WTC11 (cell line): Measurements from ENCODE around the gene STK16. TPM values are rescaled to one million over a fixed set of nuclear protein-coding genes. Genes with fewer than 3 reads are reported as not detected.

ENCODE experiments used
- ATAC-seq: fragments of 200-7000 bp; cut with Tn5 transposase; 2 replicates; pipeline ENCODE4 v1.10.0; 2021; ENCODE audit warnings: mild to moderate bottlenecking, moderate library complexity
- CTCF ChIA-PET: fragments of 300-600 bp; sonication (Branson Sonifier 250); formaldehyde crosslinking; loops from one replicate; lab custom pipeline; 2021; ENCODE audit warnings: antibody characterized with exemption; lab: Charles Lee
- POLR2A ChIA-PET: fragments of 350-600 bp; sonication (Branson Sonifier 250); formaldehyde crosslinking; loops from one replicate; lab custom pipeline; 2021; ENCODE audit warnings: antibody characterized with exemption; lab: Charles Lee
- DNase-seq: peaks from one replicate; pipeline ENCODE4 v3.0.0; 2021; ENCODE audit warnings: low spot score
- H3K27ac Mint-ChIP-seq: 2 replicates; pipeline ENCODE4 v1.8.0; 2021; ENCODE audit warnings: mixed read lengths
- H3K27me3 Mint-ChIP-seq: 2 replicates; pipeline ENCODE4 v1.8.0; 2021; ENCODE audit warnings: low read depth, mild to moderate bottlenecking, moderate library complexity, mixed read lengths
- H3K36me3 Mint-ChIP-seq: 2 replicates; pipeline ENCODE4 v1.8.0; 2021; ENCODE audit warnings: mixed read lengths
- H3K4me1 Mint-ChIP-seq: 2 replicates; pipeline ENCODE4 v1.8.0; 2022; ENCODE audit warnings: mixed read lengths
- H3K4me3 Mint-ChIP-seq: 2 replicates; pipeline ENCODE4 v1.8.0; 2021; ENCODE audit warnings: mild to moderate bottlenecking, moderate library complexity, mixed read lengths
- H3K9me3 Mint-ChIP-seq: 2 replicates; pipeline ENCODE4 v1.8.0; 2021; ENCODE audit warnings: mixed read lengths
- CREM ChIP-seq: sonication (generic); formaldehyde crosslinking; IDR thresholded peaks from 2 replicates; pipeline ENCODE4 v1.8.1; 2022; ENCODE audit warnings: mild to moderate bottlenecking, missing genetic modification reagents, moderate library complexity
- EMX1 ChIP-seq: fragments of 250-450 bp; sonication (Bioruptor Pico); IDR thresholded peaks from 2 replicates; pipeline ENCODE4 v1.8.0; 2021; ENCODE audit warnings: mild to moderate bottlenecking
- RORB ChIP-seq: fragments of 250-450 bp; sonication (Bioruptor Pico); IDR thresholded peaks from 2 replicates; pipeline ENCODE4 v1.9.0; 2021; ENCODE audit warnings: mild to moderate bottlenecking
- TP53 ChIP-seq: sonication (generic); formaldehyde crosslinking; IDR thresholded peaks from 2 replicates; pipeline ENCODE4 v1.8.1; 2023; ENCODE audit warnings: mild to moderate bottlenecking, missing genetic modification reagents
- ZBTB21 ChIP-seq: sonication (generic); formaldehyde crosslinking; IDR thresholded peaks from 2 replicates; pipeline ENCODE4 v1.8.1; 2023; ENCODE audit warnings: mild to moderate bottlenecking, missing genetic modification reagents, borderline replicate concordance
- ZNF232 ChIP-seq: sonication (generic); formaldehyde crosslinking; IDR thresholded peaks from 2 replicates; pipeline ENCODE4 v1.8.0; 2022; ENCODE audit warnings: mild to moderate bottlenecking, missing genetic modification reagents
- total RNA-seq: library from RNA; stranded (reverse); gene quantifications from 3 replicates; pipeline ENCODE4 v1.2.3, GENCODE V29; 2021
- TF ChIP-seq, protein P1 (sequence below): fragments of 200-600 bp; IDR thresholded peaks from 2 replicates; pipeline ENCODE4 v1.8.0; 2022; ENCODE audit warnings: antibody characterized with exemption
- TF ChIP-seq, protein P2 (sequence below): sonication (generic); formaldehyde crosslinking; IDR thresholded peaks from 2 replicates; pipeline ENCODE4 v1.8.1; 2023; ENCODE audit warnings: mild to moderate bottlenecking, missing genetic modification reagents, borderline replicate concordance
- TF ChIP-seq, protein P3 (sequence below): sonication (generic); formaldehyde crosslinking; IDR thresholded peaks from 2 replicates; pipeline ENCODE4 v1.8.0; 2022; ENCODE audit warnings: mild to moderate bottlenecking, missing genetic modification reagents
- TF ChIP-seq, protein P4 (sequence below): fragments of 250-450 bp; sonication (Bioruptor Pico); IDR thresholded peaks from 2 replicates; pipeline ENCODE4 v1.9.0; 2021; ENCODE audit warnings: moderate library complexity, mild to moderate bottlenecking, inconsistent platforms, borderline replicate concordance
- TF ChIP-seq, protein P5 (sequence below): sonication (generic); formaldehyde crosslinking; IDR thresholded peaks from 2 replicates; pipeline ENCODE4 v1.8.0; 2022; ENCODE audit warnings: missing genetic modification reagents
- TF ChIP-seq, protein P6 (sequence below): sonication (generic); formaldehyde crosslinking; IDR thresholded peaks from 2 replicates; pipeline ENCODE4 v1.8.1; 2022; ENCODE audit warnings: low read depth, missing genetic modification reagents, borderline replicate concordance
- TF ChIP-seq, protein P7 (sequence below): sonication (generic); formaldehyde crosslinking; IDR thresholded peaks from 2 replicates; pipeline ENCODE4 v1.8.0; 2023; ENCODE audit warnings: mild to moderate bottlenecking, missing genetic modification reagents

STK16 gene
- total RNA-seq, 1 experiment from 2014 or later, result 27.5 TPM

DNA sequence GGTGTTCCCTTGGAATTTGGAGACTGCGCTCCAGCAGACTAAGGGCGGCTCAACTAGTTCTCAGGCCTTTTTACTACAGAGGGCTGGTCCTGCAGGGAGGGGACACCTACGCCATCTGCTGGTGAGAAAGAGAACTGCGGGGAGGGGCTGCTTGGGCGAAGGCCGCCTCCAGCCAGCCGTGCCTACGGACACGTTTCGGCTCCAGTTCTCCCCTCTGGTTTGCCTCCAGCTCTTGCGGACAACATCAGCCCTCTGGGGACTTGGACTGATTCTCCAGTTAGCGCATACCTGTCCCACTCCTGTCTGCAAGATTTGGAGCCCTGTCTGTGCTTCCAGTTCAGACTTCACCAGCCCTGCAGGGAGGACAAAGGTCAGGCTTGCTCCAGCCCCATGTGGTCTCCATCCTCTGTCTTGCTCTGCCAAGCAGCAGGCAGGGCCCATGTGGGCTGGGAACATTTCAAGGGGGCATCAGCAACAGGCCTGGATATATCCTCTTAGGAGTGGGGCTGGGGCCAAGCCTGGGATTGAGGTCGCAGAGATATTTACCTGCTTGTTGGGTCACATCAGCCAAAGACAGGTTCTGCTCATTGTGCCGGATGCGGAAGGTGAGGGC is 53.6 kb downstream of the STK16 start:
- ATAC-seq (peak; percentile 55), DNase-seq (peak; percentile 94)
- Mint-ChIP-seq H3K9me3 (peaks cover 5% of the 10 kb centered on the region; the same call in 1 of the 2 replicates), H3K27me3 (peaks cover 75% of the 10 kb centered on the region), H3K4me3 (peak overlapping the region; percentile 51), H3K27ac (no peak overlapping the region), H3K36me3 (no peaks in the 10 kb centered on the region), H3K4me1 (peaks cover 24% of the 10 kb centered on the region)
- POLR2A ChIA-PET, result no interaction called here
- TF ChIP-seq, protein P1, sequence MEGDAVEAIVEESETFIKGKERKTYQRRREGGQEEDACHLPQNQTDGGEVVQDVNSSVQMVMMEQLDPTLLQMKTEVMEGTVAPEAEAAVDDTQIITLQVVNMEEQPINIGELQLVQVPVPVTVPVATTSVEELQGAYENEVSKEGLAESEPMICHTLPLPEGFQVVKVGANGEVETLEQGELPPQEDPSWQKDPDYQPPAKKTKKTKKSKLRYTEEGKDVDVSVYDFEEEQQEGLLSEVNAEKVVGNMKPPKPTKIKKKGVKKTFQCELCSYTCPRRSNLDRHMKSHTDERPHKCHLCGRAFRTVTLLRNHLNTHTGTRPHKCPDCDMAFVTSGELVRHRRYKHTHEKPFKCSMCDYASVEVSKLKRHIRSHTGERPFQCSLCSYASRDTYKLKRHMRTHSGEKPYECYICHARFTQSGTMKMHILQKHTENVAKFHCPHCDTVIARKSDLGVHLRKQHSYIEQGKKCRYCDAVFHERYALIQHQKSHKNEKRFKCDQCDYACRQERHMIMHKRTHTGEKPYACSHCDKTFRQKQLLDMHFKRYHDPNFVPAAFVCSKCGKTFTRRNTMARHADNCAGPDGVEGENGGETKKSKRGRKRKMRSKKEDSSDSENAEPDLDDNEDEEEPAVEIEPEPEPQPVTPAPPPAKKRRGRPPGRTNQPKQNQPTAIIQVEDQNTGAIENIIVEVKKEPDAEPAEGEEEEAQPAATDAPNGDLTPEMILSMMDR, result peak; percentile 99
- TF ChIP-seq, protein P2, sequence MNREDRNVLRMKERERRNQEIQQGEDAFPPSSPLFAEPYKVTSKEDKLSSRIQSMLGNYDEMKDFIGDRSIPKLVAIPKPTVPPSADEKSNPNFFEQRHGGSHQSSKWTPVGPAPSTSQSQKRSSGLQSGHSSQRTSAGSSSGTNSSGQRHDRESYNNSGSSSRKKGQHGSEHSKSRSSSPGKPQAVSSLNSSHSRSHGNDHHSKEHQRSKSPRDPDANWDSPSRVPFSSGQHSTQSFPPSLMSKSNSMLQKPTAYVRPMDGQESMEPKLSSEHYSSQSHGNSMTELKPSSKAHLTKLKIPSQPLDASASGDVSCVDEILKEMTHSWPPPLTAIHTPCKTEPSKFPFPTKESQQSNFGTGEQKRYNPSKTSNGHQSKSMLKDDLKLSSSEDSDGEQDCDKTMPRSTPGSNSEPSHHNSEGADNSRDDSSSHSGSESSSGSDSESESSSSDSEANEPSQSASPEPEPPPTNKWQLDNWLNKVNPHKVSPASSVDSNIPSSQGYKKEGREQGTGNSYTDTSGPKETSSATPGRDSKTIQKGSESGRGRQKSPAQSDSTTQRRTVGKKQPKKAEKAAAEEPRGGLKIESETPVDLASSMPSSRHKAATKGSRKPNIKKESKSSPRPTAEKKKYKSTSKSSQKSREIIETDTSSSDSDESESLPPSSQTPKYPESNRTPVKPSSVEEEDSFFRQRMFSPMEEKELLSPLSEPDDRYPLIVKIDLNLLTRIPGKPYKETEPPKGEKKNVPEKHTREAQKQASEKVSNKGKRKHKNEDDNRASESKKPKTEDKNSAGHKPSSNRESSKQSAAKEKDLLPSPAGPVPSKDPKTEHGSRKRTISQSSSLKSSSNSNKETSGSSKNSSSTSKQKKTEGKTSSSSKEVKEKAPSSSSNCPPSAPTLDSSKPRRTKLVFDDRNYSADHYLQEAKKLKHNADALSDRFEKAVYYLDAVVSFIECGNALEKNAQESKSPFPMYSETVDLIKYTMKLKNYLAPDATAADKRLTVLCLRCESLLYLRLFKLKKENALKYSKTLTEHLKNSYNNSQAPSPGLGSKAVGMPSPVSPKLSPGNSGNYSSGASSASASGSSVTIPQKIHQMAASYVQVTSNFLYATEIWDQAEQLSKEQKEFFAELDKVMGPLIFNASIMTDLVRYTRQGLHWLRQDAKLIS (CRISPR knock-in tag), result no peak
- TF ChIP-seq RORB (no peak), EMX1 (no peak), ZBTB21 (CRISPR knock-in tag) (no peak), CREM (0 out of 2 replicates have a peak, but pooled peaks have one; percentile 35), TP53 (no peak), ZNF232 (CRISPR knock-in tag) (no peak)
- TF ChIP-seq, protein P3, sequence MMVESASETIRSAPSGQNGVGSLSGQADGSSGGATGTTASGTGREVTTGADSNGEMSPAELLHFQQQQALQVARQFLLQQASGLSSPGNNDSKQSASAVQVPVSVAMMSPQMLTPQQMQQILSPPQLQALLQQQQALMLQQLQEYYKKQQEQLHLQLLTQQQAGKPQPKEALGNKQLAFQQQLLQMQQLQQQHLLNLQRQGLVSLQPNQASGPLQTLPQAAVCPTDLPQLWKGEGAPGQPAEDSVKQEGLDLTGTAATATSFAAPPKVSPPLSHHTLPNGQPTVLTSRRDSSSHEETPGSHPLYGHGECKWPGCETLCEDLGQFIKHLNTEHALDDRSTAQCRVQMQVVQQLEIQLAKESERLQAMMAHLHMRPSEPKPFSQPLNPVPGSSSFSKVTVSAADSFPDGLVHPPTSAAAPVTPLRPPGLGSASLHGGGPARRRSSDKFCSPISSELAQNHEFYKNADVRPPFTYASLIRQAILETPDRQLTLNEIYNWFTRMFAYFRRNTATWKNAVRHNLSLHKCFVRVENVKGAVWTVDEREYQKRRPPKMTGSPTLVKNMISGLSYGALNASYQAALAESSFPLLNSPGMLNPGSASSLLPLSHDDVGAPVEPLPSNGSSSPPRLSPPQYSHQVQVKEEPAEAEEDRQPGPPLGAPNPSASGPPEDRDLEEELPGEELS (CRISPR knock-in tag), result no peak
- TF ChIP-seq, protein P4, sequence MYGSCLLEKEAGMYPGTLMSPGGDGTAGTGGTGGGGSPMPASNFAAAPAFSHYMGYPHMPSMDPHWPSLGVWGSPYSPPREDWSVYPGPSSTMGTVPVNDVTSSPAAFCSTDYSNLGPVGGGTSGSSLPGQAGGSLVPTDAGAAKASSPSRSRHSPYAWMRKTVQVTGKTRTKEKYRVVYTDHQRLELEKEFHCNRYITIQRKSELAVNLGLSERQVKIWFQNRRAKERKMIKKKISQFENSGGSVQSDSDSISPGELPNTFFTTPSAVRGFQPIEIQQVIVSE (CRISPR knock-in tag), result no peak
- TF ChIP-seq, protein P5, sequence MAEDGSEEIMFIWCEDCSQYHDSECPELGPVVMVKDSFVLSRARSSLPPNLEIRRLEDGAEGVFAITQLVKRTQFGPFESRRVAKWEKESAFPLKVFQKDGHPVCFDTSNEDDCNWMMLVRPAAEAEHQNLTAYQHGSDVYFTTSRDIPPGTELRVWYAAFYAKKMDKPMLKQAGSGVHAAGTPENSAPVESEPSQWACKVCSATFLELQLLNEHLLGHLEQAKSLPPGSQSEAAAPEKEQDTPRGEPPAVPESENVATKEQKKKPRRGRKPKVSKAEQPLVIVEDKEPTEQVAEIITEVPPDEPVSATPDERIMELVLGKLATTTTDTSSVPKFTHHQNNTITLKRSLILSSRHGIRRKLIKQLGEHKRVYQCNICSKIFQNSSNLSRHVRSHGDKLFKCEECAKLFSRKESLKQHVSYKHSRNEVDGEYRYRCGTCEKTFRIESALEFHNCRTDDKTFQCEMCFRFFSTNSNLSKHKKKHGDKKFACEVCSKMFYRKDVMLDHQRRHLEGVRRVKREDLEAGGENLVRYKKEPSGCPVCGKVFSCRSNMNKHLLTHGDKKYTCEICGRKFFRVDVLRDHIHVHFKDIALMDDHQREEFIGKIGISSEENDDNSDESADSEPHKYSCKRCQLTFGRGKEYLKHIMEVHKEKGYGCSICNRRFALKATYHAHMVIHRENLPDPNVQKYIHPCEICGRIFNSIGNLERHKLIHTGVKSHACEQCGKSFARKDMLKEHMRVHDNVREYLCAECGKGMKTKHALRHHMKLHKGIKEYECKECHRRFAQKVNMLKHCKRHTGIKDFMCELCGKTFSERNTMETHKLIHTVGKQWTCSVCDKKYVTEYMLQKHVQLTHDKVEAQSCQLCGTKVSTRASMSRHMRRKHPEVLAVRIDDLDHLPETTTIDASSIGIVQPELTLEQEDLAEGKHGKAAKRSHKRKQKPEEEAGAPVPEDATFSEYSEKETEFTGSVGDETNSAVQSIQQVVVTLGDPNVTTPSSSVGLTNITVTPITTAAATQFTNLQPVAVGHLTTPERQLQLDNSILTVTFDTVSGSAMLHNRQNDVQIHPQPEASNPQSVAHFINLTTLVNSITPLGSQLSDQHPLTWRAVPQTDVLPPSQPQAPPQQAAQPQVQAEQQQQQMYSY (CRISPR knock-in tag), result peak; percentile 89
- TF ChIP-seq, protein P6, sequence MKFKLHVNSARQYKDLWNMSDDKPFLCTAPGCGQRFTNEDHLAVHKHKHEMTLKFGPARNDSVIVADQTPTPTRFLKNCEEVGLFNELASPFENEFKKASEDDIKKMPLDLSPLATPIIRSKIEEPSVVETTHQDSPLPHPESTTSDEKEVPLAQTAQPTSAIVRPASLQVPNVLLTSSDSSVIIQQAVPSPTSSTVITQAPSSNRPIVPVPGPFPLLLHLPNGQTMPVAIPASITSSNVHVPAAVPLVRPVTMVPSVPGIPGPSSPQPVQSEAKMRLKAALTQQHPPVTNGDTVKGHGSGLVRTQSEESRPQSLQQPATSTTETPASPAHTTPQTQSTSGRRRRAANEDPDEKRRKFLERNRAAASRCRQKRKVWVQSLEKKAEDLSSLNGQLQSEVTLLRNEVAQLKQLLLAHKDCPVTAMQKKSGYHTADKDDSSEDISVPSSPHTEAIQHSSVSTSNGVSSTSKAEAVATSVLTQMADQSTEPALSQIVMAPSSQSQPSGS (CRISPR knock-in tag), result no peak
- TF ChIP-seq, protein P7, sequence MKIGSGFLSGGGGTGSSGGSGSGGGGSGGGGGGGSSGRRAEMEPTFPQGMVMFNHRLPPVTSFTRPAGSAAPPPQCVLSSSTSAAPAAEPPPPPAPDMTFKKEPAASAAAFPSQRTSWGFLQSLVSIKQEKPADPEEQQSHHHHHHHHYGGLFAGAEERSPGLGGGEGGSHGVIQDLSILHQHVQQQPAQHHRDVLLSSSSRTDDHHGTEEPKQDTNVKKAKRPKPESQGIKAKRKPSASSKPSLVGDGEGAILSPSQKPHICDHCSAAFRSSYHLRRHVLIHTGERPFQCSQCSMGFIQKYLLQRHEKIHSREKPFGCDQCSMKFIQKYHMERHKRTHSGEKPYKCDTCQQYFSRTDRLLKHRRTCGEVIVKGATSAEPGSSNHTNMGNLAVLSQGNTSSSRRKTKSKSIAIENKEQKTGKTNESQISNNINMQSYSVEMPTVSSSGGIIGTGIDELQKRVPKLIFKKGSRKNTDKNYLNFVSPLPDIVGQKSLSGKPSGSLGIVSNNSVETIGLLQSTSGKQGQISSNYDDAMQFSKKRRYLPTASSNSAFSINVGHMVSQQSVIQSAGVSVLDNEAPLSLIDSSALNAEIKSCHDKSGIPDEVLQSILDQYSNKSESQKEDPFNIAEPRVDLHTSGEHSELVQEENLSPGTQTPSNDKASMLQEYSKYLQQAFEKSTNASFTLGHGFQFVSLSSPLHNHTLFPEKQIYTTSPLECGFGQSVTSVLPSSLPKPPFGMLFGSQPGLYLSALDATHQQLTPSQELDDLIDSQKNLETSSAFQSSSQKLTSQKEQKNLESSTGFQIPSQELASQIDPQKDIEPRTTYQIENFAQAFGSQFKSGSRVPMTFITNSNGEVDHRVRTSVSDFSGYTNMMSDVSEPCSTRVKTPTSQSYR (CRISPR knock-in tag), result no peak
- CTCF ChIA-PET, result interaction anchor here (0.6 to 3.5 kb wide), 27 partner anchors 10 to 269 kb away, joined by 3 to 21 read pairs (median 4); partner anchors contain the start of genes ANKZF1, ATG9A, CNPPD1 and DNAJB2
